Measurements from ENCODE around the gene ZNF550.
"Not testable (repeated sequence)": the region's sequence is repeated elsewhere in the genome, so short reads cannot be mapped to it uniquely, and the experiment has no call there.

The ZNF550 gene

GRCh38 chr19:57527136-57527881 is 32.4 kb downstream of the ZNF550 start, which contains the start of gene ZNF549:
TSS of gene ZNF549 (plus strand) at chr19:57527356. CDS start at chr19:57527574, 218 bp downstream.
- peak; percentile 77 to 90 (median 86) for DNase-seq

- not testable (repeated sequence) for DNase-seq
These were observed 41.6 kb downstream of the ZNF550 start for GRCh38 chr19:57518021-57518420.

- no peak for DNase-seq
These were observed 44.4 kb downstream of the ZNF550 start for GRCh38 chr19:57515255-57515654.

GRCh38 chr19:57512845-57513244 is 46.8 kb downstream of the ZNF550 start:
- DNase-seq = no peak

GRCh38 chr19:57511484-57511883 is 48.2 kb downstream of the ZNF550 start:
- no peak for DNase-seq

GRCh38 chr19:57506163-57506562 is 53.5 kb downstream of the ZNF550 start:
- DNase-seq = no peak

GRCh38 chr19:57500400-57500799 is 59.3 kb downstream of the ZNF550 start:
- DNase-seq = not testable (repeated sequence)

- DNase-seq = peak; percentile 83 to 95 (median 92)
These were observed 59.8 kb downstream of the ZNF550 start, which contains the start of gene ZNF773 for GRCh38 chr19:57499680-57500395. TSS of gene ZNF773 (plus strand) at chr19:57499938. CDS start at chr19:57500081, 143 bp downstream.

GRCh38 chr19:57499332-57499679 is 60.4 kb downstream of the ZNF550 start:
- not testable (repeated sequence) for DNase-seq

GRCh38 chr19:57488299-57488644 is 71.4 kb downstream of the ZNF550 start:
- not testable (repeated sequence) for DNase-seq

- peak; percentile 87 to 94 (median 91) for DNase-seq
These were observed 72.0 kb downstream of the ZNF550 start, which contains the start of gene ZNF419 for GRCh38 chr19:57487477-57488298. TSS of gene ZNF419 (plus strand) at chr19:57487750. CDS start at chr19:57487951, 201 bp downstream.
